Natural killer cell (primary cell): Measurements from ENCODE around the gene SYNE2. TPM values are rescaled to one million over a fixed set of nuclear protein-coding genes. Genes with fewer than 3 reads are reported as not detected.
A peak's percentile ranks its signal among the peaks of the same experiment; 100 is the strongest.
"Not testable (repeated sequence)": the region's sequence is repeated elsewhere in the genome, so short reads cannot be mapped to it uniquely, and the experiment has no call there.

ENCODE experiments used
- ATAC-seq, 3 donors: fragments of 150-1000 bp in 2 of 3; fragments of 200-7000 bp in 1 of 3; cut with Tn5 transposase; 1 replicate in 1 of 3; 2 replicates in 2 of 3; pipeline ENCODE4 v1.10.0; 2021; ENCODE audit warnings: mild to moderate bottlenecking in 2 of 3, moderate library complexity in 2 of 3
- DNase-seq, 2 donors: peaks; one replicate each; pipeline versions ENCODE4 v3.0.0 to v3.0.0-alpha.2; 2013 to 2021; ENCODE audit warnings: mixed read lengths in 1 of 2
- H3K27ac ChIP-seq: one replicate; pipeline ENCODE4 v1.5.1; 2013; ENCODE audit warnings: mild to moderate bottlenecking, low read length
- H3K27me3 ChIP-seq: one replicate; pipeline ENCODE4 v1.6.1; 2013; ENCODE audit warnings: low read length; ENCODE audit not compliant: control insufficient read depth, insufficient read depth
- H3K36me3 ChIP-seq: one replicate; pipeline ENCODE4 v1.6.1; 2013; ENCODE audit warnings: low read length; ENCODE audit not compliant: control insufficient read depth, insufficient read depth
- H3K4me1 ChIP-seq: one replicate; pipeline ENCODE4 v1.6.1; 2013; ENCODE audit warnings: low read length; ENCODE audit not compliant: control insufficient read depth, insufficient read depth
- H3K4me3 ChIP-seq: one replicate; pipeline ENCODE4 v1.5.1; 2013; ENCODE audit warnings: low read length
- H3K9me3 ChIP-seq: one replicate; pipeline ENCODE4 v1.6.1; 2013; ENCODE audit warnings: low read length; ENCODE audit not compliant: control insufficient read depth, insufficient read depth
- H3K27ac Mint-ChIP-seq, 2 donors: one replicate each; pipeline ENCODE4 v1.8.0; 2022; ENCODE audit warnings: mild to moderate bottlenecking in 2 of 2, mixed read lengths in 2 of 2, moderate library complexity in 1 of 2
- H3K27me3 Mint-ChIP-seq, 2 donors: one replicate each; pipeline ENCODE4 v1.8.0; 2022; ENCODE audit warnings: low read depth in 2 of 2, mixed read lengths in 2 of 2
- H3K36me3 Mint-ChIP-seq: one replicate; pipeline ENCODE4 v1.8.0; 2022; ENCODE audit warnings: mixed read lengths
- H3K4me1 Mint-ChIP-seq, 2 donors: one replicate each; pipeline ENCODE4 v1.8.0; 2022; ENCODE audit warnings: mixed read lengths in 2 of 2
- H3K4me3 Mint-ChIP-seq: one replicate; pipeline ENCODE4 v1.8.0; 2022; ENCODE audit warnings: mild to moderate bottlenecking, moderate library complexity, mixed read lengths
- H3K9me3 Mint-ChIP-seq, 2 donors: one replicate each; pipeline ENCODE4 v1.8.0; 2022; ENCODE audit warnings: mixed read lengths in 2 of 2
- WGBS: methylation state at CpG from one replicate; pipeline ENCODE4 v1.1.7; 2013; ENCODE audit warnings: missing lambda C conversion rate; ENCODE audit not compliant: insufficient coverage; 5-methylcytosine and 5-hydroxymethylcytosine counted together
- intact Hi-C: fragments of 100-400 bp; cut with micrococcal nuclease; formaldehyde crosslinking; loops from one replicate; pipeline ENCODE4 v1.14.2; 2022
- total RNA-seq, 4 donors: library from RNA; stranded (reverse); fragments of 120-200 nt in 1 of 4; gene quantifications; one replicate each; pipeline versions ENCODE4 v1.2.3 to v1.2.4, GENCODE V29; 2013 to 2022
- TF ChIP-seq, protein P1 (sequence below): fragments of 200-600 bp; IDR thresholded peaks from one replicate; pipeline ENCODE4 v1.8.0; 2022; ENCODE audit warnings: antibody characterized with exemption

Gene SYNE2
- total RNA-seq, 3 donors from 2014 or later (not counting 1 experiment from before 2014, with no cell fraction given): 325 to 434 (median 373) TPM

DNA sequence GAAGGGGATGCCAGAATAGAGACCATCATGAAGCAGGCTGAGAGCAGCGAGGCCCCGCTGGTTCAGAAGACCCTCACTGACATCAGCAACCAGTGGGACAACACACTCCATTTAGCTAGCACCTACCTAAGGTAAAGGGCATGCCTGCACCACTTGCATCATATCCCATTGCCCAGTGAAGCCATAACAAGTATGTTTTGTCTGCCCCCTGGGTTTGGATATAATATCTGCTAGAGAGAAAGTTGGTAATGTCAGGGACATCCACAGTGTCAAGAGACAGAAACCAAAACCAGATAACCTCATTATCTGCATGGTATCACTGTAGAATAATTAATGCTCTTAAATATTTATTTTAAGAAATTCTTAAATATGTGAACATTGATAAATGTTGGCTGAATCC is 173.8 kb downstream of the SYNE2 start:
- Histone ChIP-seq H3K9me3 (no peaks in the 10 kb centered on the region), H3K27ac (no peak overlapping the region), H3K4me1 (no peaks in the 10 kb centered on the region), H3K4me3 (no peak overlapping the region), H3K27me3 (no peaks in the 10 kb centered on the region), H3K36me3 (peaks cover 82% of the 10 kb centered on the region)
- Mint-ChIP-seq H3K27me3 (no peaks in the 10 kb centered on the region), H3K9me3 (no peaks in the 10 kb centered on the region), H3K27ac (peak overlapping the region in 1 of 2 donors; percentile 63), H3K36me3 (peaks cover 46% of the 10 kb centered on the region), H3K4me1 (peaks cover 7 to 8% of the 10 kb centered on the region in 2 donors), H3K4me3 (no peak overlapping the region)
- ATAC-seq (peak in 1 of 3 donors; percentile 18), DNase-seq (peak in 1 of 2 donors; percentile 15)
- 74% methylated on average over 2 of the region's 2 CpGs for WGBS
- intact Hi-C loops: no loop called here
- TF ChIP-seq, protein P1, sequence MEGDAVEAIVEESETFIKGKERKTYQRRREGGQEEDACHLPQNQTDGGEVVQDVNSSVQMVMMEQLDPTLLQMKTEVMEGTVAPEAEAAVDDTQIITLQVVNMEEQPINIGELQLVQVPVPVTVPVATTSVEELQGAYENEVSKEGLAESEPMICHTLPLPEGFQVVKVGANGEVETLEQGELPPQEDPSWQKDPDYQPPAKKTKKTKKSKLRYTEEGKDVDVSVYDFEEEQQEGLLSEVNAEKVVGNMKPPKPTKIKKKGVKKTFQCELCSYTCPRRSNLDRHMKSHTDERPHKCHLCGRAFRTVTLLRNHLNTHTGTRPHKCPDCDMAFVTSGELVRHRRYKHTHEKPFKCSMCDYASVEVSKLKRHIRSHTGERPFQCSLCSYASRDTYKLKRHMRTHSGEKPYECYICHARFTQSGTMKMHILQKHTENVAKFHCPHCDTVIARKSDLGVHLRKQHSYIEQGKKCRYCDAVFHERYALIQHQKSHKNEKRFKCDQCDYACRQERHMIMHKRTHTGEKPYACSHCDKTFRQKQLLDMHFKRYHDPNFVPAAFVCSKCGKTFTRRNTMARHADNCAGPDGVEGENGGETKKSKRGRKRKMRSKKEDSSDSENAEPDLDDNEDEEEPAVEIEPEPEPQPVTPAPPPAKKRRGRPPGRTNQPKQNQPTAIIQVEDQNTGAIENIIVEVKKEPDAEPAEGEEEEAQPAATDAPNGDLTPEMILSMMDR: no peak

DNA sequence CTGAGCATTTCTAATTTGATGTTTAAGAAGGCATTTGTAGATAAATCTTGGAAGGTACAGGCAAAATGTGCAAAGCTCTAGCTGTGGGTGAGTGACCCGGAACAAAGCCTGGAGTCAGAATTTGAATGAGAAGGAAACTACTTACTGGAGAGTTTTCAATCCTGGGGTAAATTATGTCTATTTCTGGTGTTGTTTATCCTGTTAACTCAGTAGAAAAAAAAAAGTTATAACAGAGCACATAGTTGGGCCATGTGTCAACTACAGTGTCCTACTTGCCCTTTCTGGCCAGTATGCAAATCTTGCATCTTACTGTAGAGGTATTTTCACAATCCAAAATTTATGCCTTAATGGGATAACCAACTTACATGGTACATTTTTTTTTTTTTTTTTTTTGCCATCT is 182.3 kb downstream of the SYNE2 start:
- Mint-ChIP-seq H3K27me3 (no peaks in the 10 kb centered on the region), H3K9me3 (no peaks in the 10 kb centered on the region), H3K27ac (peak overlapping the region in 1 of 2 donors; percentile 5), H3K36me3 (peaks cover 19% of the 10 kb centered on the region), H3K4me3 (no peak overlapping the region), H3K4me1 (peaks cover 4 to 26% of the 10 kb centered on the region in 2 donors)
- TF ChIP-seq, protein P1: no peak
- Histone ChIP-seq H3K27me3 (no peaks in the 10 kb centered on the region), H3K27ac (no peak overlapping the region), H3K4me1 (no peaks in the 10 kb centered on the region), H3K9me3 (no peaks in the 10 kb centered on the region), H3K36me3 (peaks cover 31% of the 10 kb centered on the region), H3K4me3 (no peak overlapping the region)
- 86% methylated on average over 1 of the region's 1 CpG for WGBS
- intact Hi-C loops: no loop called here
- ATAC-seq (no peak), DNase-seq (no peak)

DNA sequence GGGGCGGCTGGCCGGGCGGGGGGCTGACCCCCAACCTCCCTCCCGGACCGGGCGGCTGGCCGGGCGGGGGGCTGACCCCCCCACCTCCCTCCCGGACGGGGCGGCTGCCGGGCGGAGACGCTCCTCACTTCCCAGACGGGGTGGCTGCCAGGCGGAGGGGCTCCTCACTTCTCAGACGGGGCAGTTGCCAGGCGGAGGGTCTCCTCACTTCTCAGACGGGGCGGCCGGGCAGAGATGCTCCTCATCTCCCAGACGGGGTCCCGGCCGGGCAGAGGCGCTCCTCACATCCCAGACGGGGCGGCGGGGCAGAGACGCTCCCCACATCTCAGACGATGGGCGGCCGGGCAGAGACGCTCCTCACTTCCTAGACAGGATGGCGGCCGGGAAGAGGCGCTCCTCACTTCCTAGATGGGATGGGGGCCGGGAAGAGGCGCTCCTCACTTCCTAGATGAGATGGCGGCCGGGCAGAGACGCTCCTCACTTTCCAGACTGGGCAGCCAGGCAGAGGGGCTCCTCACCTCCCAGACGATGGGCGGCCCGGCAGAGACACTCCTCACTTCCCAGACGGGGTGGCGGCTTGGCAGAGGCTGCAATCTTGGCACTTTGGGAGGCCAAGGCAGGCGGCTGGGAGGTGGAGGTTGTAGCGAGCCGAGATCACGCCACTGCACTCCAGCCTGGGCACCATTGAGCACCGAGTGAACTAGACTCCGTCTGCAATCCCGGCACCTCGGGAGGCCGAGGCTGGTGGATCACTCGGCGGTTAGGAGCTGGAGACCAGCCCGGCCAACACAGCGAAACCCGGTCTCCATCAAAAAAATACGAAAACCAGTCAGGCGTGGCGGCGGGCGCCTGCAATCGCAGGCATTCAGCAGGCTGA is 185.3 kb downstream of the SYNE2 start:
- peak overlapping the region in 1 of 2 donors; percentile 49 for H3K27ac Mint-ChIP-seq
- WGBS: 97% methylated on average over 53 of the region's 66 CpGs
- H3K4me1 Mint-ChIP-seq: peaks cover 4 to 28% of the 10 kb centered on the region in 2 donors

DNA sequence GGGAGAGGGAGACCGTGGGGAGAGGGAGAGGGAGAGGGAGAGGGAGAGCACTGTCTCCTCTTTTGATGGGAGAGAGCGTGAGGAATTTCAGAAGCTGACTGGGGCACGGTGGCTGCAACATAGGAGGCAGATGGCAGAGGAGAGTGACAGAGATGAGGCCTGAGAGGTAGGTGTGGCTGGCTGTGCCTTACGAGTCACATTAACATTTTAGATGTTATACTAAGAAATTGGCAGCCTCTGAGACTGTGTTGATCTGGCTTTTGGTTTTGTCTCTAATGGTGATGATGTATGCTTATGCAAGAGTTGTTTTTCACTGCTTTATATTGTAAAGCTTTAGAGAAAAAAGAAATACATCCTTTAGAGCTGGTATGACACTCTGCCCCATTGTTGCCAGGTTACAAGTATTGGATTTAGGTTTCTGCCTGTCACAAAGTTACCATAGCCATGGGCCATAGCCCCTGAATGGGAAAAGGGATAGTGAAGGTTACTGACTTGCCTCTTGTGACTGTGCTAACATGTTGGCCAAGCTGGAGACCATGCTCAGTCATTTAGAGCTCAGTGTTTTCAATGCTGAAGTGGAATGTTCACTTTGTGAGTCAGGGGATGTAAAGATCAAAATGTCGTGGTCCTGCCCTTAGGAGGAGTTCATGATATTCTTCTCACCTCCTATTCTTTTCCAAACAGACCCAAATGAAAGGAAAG is 186.2 kb downstream of the SYNE2 start:
- Mint-ChIP-seq H3K27ac (peak overlapping the region; percentile 49 to 75), H3K4me3 (no peak overlapping the region), H3K27me3 (no peaks in the 10 kb centered on the region), H3K9me3 (peaks cover 0 to 5% of the 10 kb centered on the region in 2 donors), H3K36me3 (peaks cover 15% of the 10 kb centered on the region), H3K4me1 (peaks cover 6 to 30% of the 10 kb centered on the region in 2 donors)
- intact Hi-C loops: no loop called here
- peaks cover 9% of the 10 kb centered on the region for H3K36me3 ChIP-seq
- no peaks in the 10 kb centered on the region for H3K4me1 ChIP-seq
- 97% methylated on average over 4 of the region's 5 CpGs for WGBS
- peaks cover 4% of the 10 kb centered on the region for H3K9me3 ChIP-seq
- H3K4me3 ChIP-seq: no peak overlapping the region
- no peak for ATAC-seq
- H3K27me3 ChIP-seq: no peaks in the 10 kb centered on the region
- no peak for DNase-seq
- TF ChIP-seq, protein P1: no peak
- no peak overlapping the region for H3K27ac ChIP-seq

More for the DNA sequence above, 185.3 kb downstream of the SYNE2 start:
- H3K9me3 ChIP-seq, H3K4me1 ChIP-seq, H3K27me3 Mint-ChIP-seq, DNase-seq, H3K27me3 ChIP-seq, H3K27ac ChIP-seq, H3K4me3 ChIP-seq, H3K9me3 Mint-ChIP-seq, intact Hi-C loops, H3K4me3 Mint-ChIP-seq, ATAC-seq: not testable (repeated sequence)
- peaks cover 12% of the 10 kb centered on the region for H3K36me3 ChIP-seq
- H3K36me3 Mint-ChIP-seq: peaks cover 14% of the 10 kb centered on the region
